ENCODE measurements around the gene LAMC3.

LAMC3 gene

DNA sequence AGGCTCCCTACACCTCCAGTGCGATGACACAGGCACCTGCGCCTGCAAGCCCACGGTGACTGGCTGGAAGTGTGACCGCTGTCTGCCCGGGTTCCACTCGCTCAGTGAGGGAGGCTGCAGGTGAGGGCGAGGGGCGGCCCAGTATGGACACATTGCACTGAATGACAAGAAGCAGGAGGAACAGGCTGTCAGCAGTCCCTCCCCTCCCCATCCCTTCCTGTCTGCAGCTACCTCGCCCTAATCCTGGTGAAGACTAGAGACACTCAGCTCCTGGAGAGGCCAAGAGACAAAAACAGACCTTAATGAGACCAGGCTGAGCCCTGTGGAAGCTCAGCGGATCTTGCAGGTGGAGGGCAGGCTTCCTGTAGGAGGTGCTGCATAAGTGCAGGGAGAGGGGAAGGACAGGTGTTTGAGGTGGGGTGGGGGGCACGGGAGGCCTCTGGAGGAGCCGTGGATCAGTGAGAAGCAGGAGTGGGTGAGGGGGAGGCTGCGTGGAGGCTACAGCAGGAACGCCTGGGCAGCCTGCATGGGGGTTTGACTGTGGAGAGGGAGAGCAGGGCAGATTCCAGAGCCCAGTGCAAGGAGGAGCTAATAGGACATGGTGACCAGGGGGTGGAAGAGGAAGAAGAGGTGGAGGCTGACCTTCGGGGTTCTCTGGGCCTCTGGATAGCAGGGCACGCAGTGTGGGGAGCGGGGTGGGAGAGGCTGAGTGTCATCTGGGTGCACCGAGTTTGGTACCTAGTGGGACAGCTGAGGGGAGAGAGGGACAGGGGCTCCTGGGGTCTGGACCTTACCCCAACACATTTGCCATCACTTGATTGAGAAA is 30.4 kb downstream of the LAMC3 start:
- ChIA-PET CTCF (no interaction called here), POLR2A (no interaction called here)

DNA sequence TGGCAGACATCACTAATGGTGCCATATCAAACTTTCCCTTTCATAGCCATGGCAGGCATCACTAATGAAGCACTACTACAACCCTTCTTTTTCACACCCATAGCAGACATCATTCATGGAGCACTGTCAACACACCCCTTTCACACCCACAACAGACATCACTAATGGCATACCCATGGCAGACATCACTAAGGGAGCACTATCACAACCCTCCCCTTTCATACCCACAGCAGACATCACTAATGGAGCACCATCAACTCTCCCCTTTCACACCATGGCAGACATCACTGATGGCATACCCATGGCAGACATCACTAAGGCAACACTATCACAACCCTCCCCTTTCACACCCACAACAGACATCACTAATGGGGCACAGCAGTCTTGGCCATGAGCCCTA is 33.7 kb downstream of the LAMC3 start:
- CTCF ChIA-PET, result no interaction called here
- TF ChIP-seq ZNF384 (IDR thresholded peaks at IDR 0.05), result no peak
- TF ChIP-seq SUZ12 (IDR thresholded peaks at IDR 0.05), result no peak
- TF ChIP-seq ARNT (IDR thresholded peaks at IDR 0.05), result no peak
- TF ChIP-seq L3MBTL2 (conservative IDR thresholded peaks at IDR 0.05), result no peak
- no peak for TF ChIP-seq FOXA1 (IDR thresholded peaks at IDR 0.05)
- TF ChIP-seq FOXK2 (IDR thresholded peaks at IDR 0.05), result no peak
- TF ChIP-seq LEF1 (IDR thresholded peaks at IDR 0.05; ENCODE audit: borderline replicate concordance), result no peak
- TF ChIP-seq, protein P1, sequence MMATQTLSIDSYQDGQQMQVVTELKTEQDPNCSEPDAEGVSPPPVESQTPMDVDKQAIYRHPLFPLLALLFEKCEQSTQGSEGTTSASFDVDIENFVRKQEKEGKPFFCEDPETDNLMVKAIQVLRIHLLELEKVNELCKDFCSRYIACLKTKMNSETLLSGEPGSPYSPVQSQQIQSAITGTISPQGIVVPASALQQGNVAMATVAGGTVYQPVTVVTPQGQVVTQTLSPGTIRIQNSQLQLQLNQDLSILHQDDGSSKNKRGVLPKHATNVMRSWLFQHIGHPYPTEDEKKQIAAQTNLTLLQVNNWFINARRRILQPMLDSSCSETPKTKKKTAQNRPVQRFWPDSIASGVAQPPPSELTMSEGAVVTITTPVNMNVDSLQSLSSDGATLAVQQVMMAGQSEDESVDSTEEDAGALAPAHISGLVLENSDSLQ (IDR thresholded peaks at IDR 0.05), result no peak
- no peak for TF ChIP-seq CTBP1 (IDR thresholded peaks at IDR 0.05; ENCODE audit: borderline replicate concordance)
- no peak for TF ChIP-seq ELF4 (IDR thresholded peaks at IDR 0.05)
- TF ChIP-seq BHLHE40 (IDR thresholded peaks at IDR 0.05; ENCODE audit: borderline replicate concordance), result no peak
- no peak for TF ChIP-seq HDGF (IDR thresholded peaks at IDR 0.05; ENCODE audit: borderline replicate concordance)
- no peak for DNase-seq (ENCODE audit: extremely low spot score)
- POLR2A ChIA-PET, result no interaction called here

More for the DNA sequence above, 30.4 kb downstream of the LAMC3 start:
- DNase-seq (ENCODE audit: extremely low spot score), result no peak
- TF ChIP-seq LEF1 (IDR thresholded peaks at IDR 0.05; ENCODE audit: borderline replicate concordance) (no peak), NFRKB (IDR thresholded peaks at IDR 0.05) (no peak), HDGF (IDR thresholded peaks at IDR 0.05; ENCODE audit: borderline replicate concordance) (no peak), SP1 (IDR thresholded peaks at IDR 0.05) (no peak), BHLHE40 (IDR thresholded peaks at IDR 0.05; ENCODE audit: borderline replicate concordance) (no peak), CTBP1 (IDR thresholded peaks at IDR 0.05; ENCODE audit: borderline replicate concordance) (no peak), TARDBP (IDR thresholded peaks at IDR 0.05) (no peak)

DNA sequence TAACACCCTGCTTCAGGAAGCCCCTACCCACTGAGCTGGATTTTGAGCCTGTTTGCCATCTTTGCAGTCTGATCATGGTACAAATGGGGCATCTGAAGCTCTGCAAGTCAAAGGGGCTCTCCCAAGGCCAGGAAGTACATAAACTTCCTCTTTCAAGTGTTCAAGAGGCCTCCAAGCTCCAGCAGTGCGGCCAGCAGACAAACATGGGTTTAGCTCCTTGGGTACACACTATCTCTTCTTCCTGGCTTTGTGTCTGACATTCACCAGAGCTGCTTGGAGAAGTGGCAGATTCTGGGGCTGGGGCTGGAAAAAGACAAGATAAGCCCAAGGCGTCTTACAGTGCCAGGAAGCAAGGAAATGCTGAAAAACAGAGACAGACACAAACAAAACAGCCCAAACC is 34.1 kb downstream of the LAMC3 start:
- ChIA-PET POLR2A (no interaction called here), CTCF (no interaction called here)

GRCh38 chr9:131043646-131044045 is 34.7 kb downstream of the LAMC3 start:
- no peak for DNase-seq (ENCODE audit: extremely low spot score)
- POLR2A ChIA-PET, result no interaction called here
- CTCF ChIA-PET, result interaction anchor here (0.6 kb wide), 1 partner anchor 286 kb away, joined by 3 read pairs; no protein-coding TSS in a partner anchor

More for the DNA sequence above, 34.1 kb downstream of the LAMC3 start:
- no peak for DNase-seq (ENCODE audit: extremely low spot score)
- TF ChIP-seq FOXK2 (IDR thresholded peaks at IDR 0.05), result no peak
- TF ChIP-seq HDGF (IDR thresholded peaks at IDR 0.05; ENCODE audit: borderline replicate concordance), result no peak
- no peak for TF ChIP-seq ZNF384 (IDR thresholded peaks at IDR 0.05)
- no peak for TF ChIP-seq SUZ12 (IDR thresholded peaks at IDR 0.05)
- no peak for TF ChIP-seq FOXM1 (IDR thresholded peaks at IDR 0.05; ENCODE audit: borderline replicate concordance)
- no peak for TF ChIP-seq FOXA1 (IDR thresholded peaks at IDR 0.05)
- TF ChIP-seq TARDBP (IDR thresholded peaks at IDR 0.05), result no peak
- TF ChIP-seq L3MBTL2 (conservative IDR thresholded peaks at IDR 0.05), result no peak
- no peak for TF ChIP-seq ELF4 (IDR thresholded peaks at IDR 0.05)
- no peak for TF ChIP-seq NFRKB (IDR thresholded peaks at IDR 0.05)
- TF ChIP-seq SP1 (IDR thresholded peaks at IDR 0.05), result no peak
- TF ChIP-seq LEF1 (IDR thresholded peaks at IDR 0.05; ENCODE audit: borderline replicate concordance), result no peak

GRCh38 chr9:131045300-131046092 is 36.5 kb downstream of the LAMC3 start:
- ChIA-PET POLR2A (no interaction called here), CTCF (interaction anchor here (0.6 to 1.6 kb wide), 7 partner anchors 8 to 182 kb away, joined by 3 to 8 read pairs (median 5); no protein-coding TSS in a partner anchor)
- TF ChIP-seq, protein P1 (IDR thresholded peaks at IDR 0.05), result no peak
- TF ChIP-seq LEF1 (IDR thresholded peaks at IDR 0.05; ENCODE audit: borderline replicate concordance) (no peak), HDGF (IDR thresholded peaks at IDR 0.05; ENCODE audit: borderline replicate concordance) (no peak), ZNF384 (IDR thresholded peaks at IDR 0.05) (no peak), ELF4 (IDR thresholded peaks at IDR 0.05) (no peak), FOXK2 (IDR thresholded peaks at IDR 0.05) (no peak), FOXA1 (IDR thresholded peaks at IDR 0.05) (no peak), FOXM1 (IDR thresholded peaks at IDR 0.05; ENCODE audit: borderline replicate concordance) (no peak), ARNT (IDR thresholded peaks at IDR 0.05) (no peak), L3MBTL2 (conservative IDR thresholded peaks at IDR 0.05) (no peak), SUZ12 (IDR thresholded peaks at IDR 0.05) (no peak), BHLHE40 (IDR thresholded peaks at IDR 0.05; ENCODE audit: borderline replicate concordance) (no peak), NFRKB (IDR thresholded peaks at IDR 0.05) (no peak), CTBP1 (IDR thresholded peaks at IDR 0.05; ENCODE audit: borderline replicate concordance) (no peak), TARDBP (IDR thresholded peaks at IDR 0.05) (no peak), SP1 (IDR thresholded peaks at IDR 0.05) (no peak)
- no peak for DNase-seq (ENCODE audit: extremely low spot score)

More at GRCh38 chr9:131043646-131044045, 34.7 kb downstream of the LAMC3 start:
- TF ChIP-seq ZNF384 (IDR thresholded peaks at IDR 0.05), result no peak
- TF ChIP-seq L3MBTL2 (conservative IDR thresholded peaks at IDR 0.05), result no peak
- no peak for TF ChIP-seq SUZ12 (IDR thresholded peaks at IDR 0.05)
- no peak for TF ChIP-seq SP1 (IDR thresholded peaks at IDR 0.05)
- TF ChIP-seq ARNT (IDR thresholded peaks at IDR 0.05), result no peak
- no peak for TF ChIP-seq FOXA1 (IDR thresholded peaks at IDR 0.05)

DNA sequence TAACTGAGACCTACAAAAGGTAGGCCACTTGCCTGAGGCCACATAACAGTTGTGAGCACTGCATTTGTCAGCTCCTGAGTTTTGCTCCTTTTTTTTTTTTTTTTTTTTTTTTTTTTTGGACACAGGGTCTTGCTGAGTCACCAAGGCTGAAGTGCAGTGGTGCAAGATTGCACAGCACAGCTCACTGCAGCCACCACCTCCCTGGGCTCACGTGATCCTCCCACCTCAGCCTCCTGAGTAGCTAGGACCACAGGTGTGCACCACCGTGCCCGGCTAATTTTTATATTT is 37.1 kb downstream of the LAMC3 start:
- no peak for DNase-seq (ENCODE audit: extremely low spot score)
- ChIA-PET POLR2A (interaction anchor here (1.2 kb wide), 1 partner anchor 79 kb away, joined by 4 read pairs; the partner anchor contains the start of gene NUP214), CTCF (interaction anchor here (0.6 to 1.6 kb wide), 13 partner anchors 9 to 182 kb away, joined by 3 to 14 read pairs (median 5); no protein-coding TSS in a partner anchor)
- TF ChIP-seq ARNT (IDR thresholded peaks at IDR 0.05) (no peak), FOXM1 (IDR thresholded peaks at IDR 0.05; ENCODE audit: borderline replicate concordance) (no peak), ELF4 (IDR thresholded peaks at IDR 0.05) (no peak), BHLHE40 (IDR thresholded peaks at IDR 0.05; ENCODE audit: borderline replicate concordance) (no peak), HDGF (IDR thresholded peaks at IDR 0.05; ENCODE audit: borderline replicate concordance) (no peak), ZNF384 (IDR thresholded peaks at IDR 0.05) (no peak), NFRKB (IDR thresholded peaks at IDR 0.05) (no peak), SP1 (IDR thresholded peaks at IDR 0.05) (no peak), FOXA1 (IDR thresholded peaks at IDR 0.05) (no peak), FOXK2 (IDR thresholded peaks at IDR 0.05) (no peak), SUZ12 (IDR thresholded peaks at IDR 0.05) (no peak), TARDBP (IDR thresholded peaks at IDR 0.05) (no peak), L3MBTL2 (conservative IDR thresholded peaks at IDR 0.05) (no peak), CTBP1 (IDR thresholded peaks at IDR 0.05; ENCODE audit: borderline replicate concordance) (no peak), LEF1 (IDR thresholded peaks at IDR 0.05; ENCODE audit: borderline replicate concordance) (no peak)
- TF ChIP-seq, protein P1 (IDR thresholded peaks at IDR 0.05), result no peak

Measured in HEK293T (cell line).